SK-N-SH (cell line): ENCODE results near the gene SMG1. TPM values are rescaled to one million over a fixed set of nuclear protein-coding genes. Genes with fewer than 3 reads are reported as not detected.
"Not testable (repeated sequence)": the region's sequence is repeated elsewhere in the genome, so short reads cannot be mapped to it uniquely, and the experiment has no call there.

Experiments
- CTCF ChIA-PET: fragments of 300-600, 350-600 bp; formaldehyde crosslinking; extraction: SDS; loops from one replicate; lab custom pipeline; 2021; lab: Yijun Ruan, JAX
- POLR2A ChIA-PET: fragments of 350-600 bp; sonication (Branson Sonifier 250); formaldehyde crosslinking; extraction: SDS; loops from one replicate; lab custom pipeline; 2020; ENCODE audit warnings: antibody characterized with exemption, inconsistent platforms; lab: Yijun Ruan, JAX
- DNase-seq: peaks from one replicate; pipeline ENCODE4 v3.0.0; 2012
- H2AFZ ChIP-seq: fragments of 200-600 bp; sonication (generic); 2 replicates; pipeline ENCODE4 v1.8.1; 2016; ENCODE audit warnings: antibody characterized with exemption, mild to moderate bottlenecking, low read depth
- H3F3A ChIP-seq: fragments of 200-600 bp; sonication (generic); replicated peaks from 2 replicates; pipeline ENCODE3; 2016; ENCODE audit warnings: antibody characterized with exemption, mild to moderate bottlenecking; ENCODE audit not compliant: insufficient read depth
- H3K27ac ChIP-seq, 2 experiments: fragments of 200-500 bp in 1 of 2; fragments of 200-600 bp in 1 of 2; sonication (Bioruptor generic) in 1 of 2; sonication (generic), shearing (Covaris generic) in 1 of 2; 2 replicates each; pipeline versions ENCODE4 v1.5.1 to v1.6.1; 2014 to 2016; ENCODE audit warnings: low read depth in 2 of 2, inconsistent platforms in 1 of 2, low read length in 1 of 2, mild to moderate bottlenecking in 1 of 2, mixed read lengths in 1 of 2
- H3K27me3 ChIP-seq: fragments of 200-600 bp; sonication (generic), shearing (Covaris generic); 2 replicates; pipeline ENCODE4 v1.6.1; 2016; ENCODE audit warnings: mixed run types; ENCODE audit not compliant: insufficient read depth
- H3K36me3 ChIP-seq, 2 experiments: fragments of 200-500 bp in 1 of 2; fragments of 200-600 bp in 1 of 2; sonication (Bioruptor generic) in 1 of 2; sonication (generic) in 1 of 2; replicated peaks in 1 of 2; 2 replicates each; pipeline versions ENCODE3 to v1.5.1; 2014 to 2016; ENCODE audit warnings: low read length in 1 of 2, mild to moderate bottlenecking in 1 of 2; ENCODE audit not compliant: insufficient read depth in 2 of 2, control insufficient read depth in 1 of 2
- H3K4me1 ChIP-seq, 2 experiments: fragments of 200-500 bp in 1 of 2; fragments of 200-600 bp in 1 of 2; sonication (Bioruptor generic) in 1 of 2; sonication (generic), shearing (Covaris generic) in 1 of 2; 2 replicates each; pipeline versions ENCODE4 v1.5.1 to v1.6.1; 2014 to 2016; ENCODE audit warnings: low read depth in 1 of 2, low read length in 1 of 2, mixed run types in 1 of 2; ENCODE audit not compliant: insufficient read depth in 2 of 2, control insufficient read depth in 1 of 2
- H3K4me2 ChIP-seq: fragments of 200-600 bp; sonication (generic), shearing (Covaris generic); 2 replicates; pipeline ENCODE4 v1.6.1; 2017; ENCODE audit warnings: mixed run types
- H3K4me3 ChIP-seq, 2 experiments: fragments of 200-500 bp in 1 of 2; fragments of 200-600 bp in 1 of 2; sonication (Bioruptor generic) in 1 of 2; sonication (generic), shearing (Covaris generic) in 1 of 2; 2 replicates each; pipeline versions ENCODE4 v1.5.1 to v1.8.1; 2014 to 2016; ENCODE audit warnings: low read depth in 2 of 2, inconsistent platforms in 1 of 2, low read length in 1 of 2, mild to moderate bottlenecking in 1 of 2, mixed read lengths in 1 of 2, moderate library complexity in 1 of 2
- H3K79me2 ChIP-seq: fragments of 200-600 bp; sonication (generic); 2 replicates; pipeline ENCODE4 v1.8.1; 2017; ENCODE audit warnings: mild to moderate bottlenecking; ENCODE audit not compliant: insufficient read depth
- H3K9ac ChIP-seq: fragments of 200-600 bp; sonication (generic); 2 replicates; pipeline ENCODE4 v1.6.1; 2017; ENCODE audit warnings: mixed run types
- H3K9me2 ChIP-seq: fragments of 200-600 bp; sonication (generic); 2 replicates; pipeline ENCODE4 v1.6.1; 2017; ENCODE audit warnings: mixed run types
- H3K9me3 ChIP-seq: fragments of 200-600 bp; sonication (generic); 2 replicates; pipeline ENCODE4 v1.6.1; 2017; ENCODE audit warnings: mixed run types, mild to moderate bottlenecking, moderate library complexity
- H4K20me1 ChIP-seq: fragments of 200-600 bp; sonication (generic); 2 replicates; pipeline ENCODE4 v1.6.1; 2017; ENCODE audit warnings: mild to moderate bottlenecking, mixed run types; ENCODE audit not compliant: insufficient read depth
- CHD2 ChIP-seq: fragments of 150-350 bp; IDR thresholded peaks from 2 replicates; pipeline ENCODE4 v1.6.1; 2018; ENCODE audit warnings: low read length; ENCODE audit not compliant: partially characterized antibody
- CTCF ChIP-seq: fragments of 200-600 bp; sonication (generic); IDR thresholded peaks from 2 replicates; pipeline ENCODE4 v1.6.1; 2017; ENCODE audit warnings: antibody characterized with exemption, mild to moderate bottlenecking, moderate library complexity
- EP300 ChIP-seq, 2 experiments: IDR thresholded peaks; 2 replicates each; pipeline versions ENCODE4 v1.4.0 to v1.6.1; 2012; ENCODE audit warnings: borderline replicate concordance in 1 of 2, low read depth in 1 of 2, low read length in 1 of 2
- GABPA ChIP-seq: IDR thresholded peaks from 2 replicates; pipeline ENCODE4 v1.4.0; 2012; ENCODE audit warnings: low read depth, mild to moderate bottlenecking
- GATA2 ChIP-seq: sonication (generic); formaldehyde crosslinking; IDR thresholded peaks from 2 replicates; pipeline ENCODE4 v1.5.0; 2020; ENCODE audit warnings: mild to moderate bottlenecking, missing genetic modification reagents
- MEF2A ChIP-seq: IDR thresholded peaks from 2 replicates; pipeline ENCODE4 v1.4.0; 2012; ENCODE audit warnings: low read depth, borderline replicate concordance
- POLR2AphosphoS5 ChIP-seq: IDR thresholded peaks from 2 replicates; pipeline ENCODE4 v1.6.1; 2012; ENCODE audit warnings: low read depth, low read length
- RXRA ChIP-seq: IDR thresholded peaks from 2 replicates; pipeline ENCODE4 v1.4.0; 2012; ENCODE audit warnings: low read depth, mild to moderate bottlenecking, borderline replicate concordance
- TAF1 ChIP-seq: IDR thresholded peaks from 2 replicates; pipeline ENCODE4 v1.6.1; 2012; ENCODE audit warnings: low read depth, mild to moderate bottlenecking, low read length, moderate library complexity, borderline replicate concordance
- WGBS: methylation state at CpG from one replicate; pipeline ENCODE4 v1.1.6; 2017; ENCODE audit warnings: low lambda C conversion rate; 5-methylcytosine and 5-hydroxymethylcytosine counted together
- polyA plus RNA-seq, 3 experiments: library from polyadenylated mRNA; depleted of rRNA; stranded (reverse); fragments of >200 nt; gene quantifications; 2 replicates each; pipeline ENCODE4 v1.2.3, GENCODE V29; 2012

SMG1 gene
- polyA plus RNA-seq, 1 of the 3 experiments (the other 2 are of a cell fraction), result 11.2 TPM

- not testable (repeated sequence) for H3K4me1 ChIP-seq
These were observed 30.5 kb upstream of the SMG1 start for GRCh38 chr16:18956658-18957241.

GRCh38 chr16:18955874-18956580 is 29.8 kb upstream of the SMG1 start:
- H3K4me2 ChIP-seq, POLR2A ChIA-PET, H3K27ac ChIP-seq, H4K20me1 ChIP-seq, H3K4me1 ChIP-seq, DNase-seq, H3K79me2 ChIP-seq, H3K27me3 ChIP-seq, H3K9me2 ChIP-seq, H3K4me3 ChIP-seq, H2AFZ ChIP-seq, H3F3A ChIP-seq, H3K9ac ChIP-seq, H3K9me3 ChIP-seq, H3K36me3 ChIP-seq: not testable (repeated sequence)
- CTCF ChIA-PET, result interaction anchor here (0.8 to 1.4 kb wide), 2 partner anchors 10 to 14 kb away, joined by 3 read pairs; no protein-coding TSS in a partner anchor
- 66% methylated on average over 11 of the region's 21 CpGs for WGBS

More at GRCh38 chr16:18956658-18957241, 30.5 kb upstream of the SMG1 start:
- H3F3A ChIP-seq, H3K27ac ChIP-seq, H3K9me3 ChIP-seq, POLR2A ChIA-PET, H4K20me1 ChIP-seq, H3K4me2 ChIP-seq, H3K9ac ChIP-seq, H3K4me3 ChIP-seq, DNase-seq, H3K9me2 ChIP-seq, H3K79me2 ChIP-seq, H3K36me3 ChIP-seq, H2AFZ ChIP-seq, H3K27me3 ChIP-seq: not testable (repeated sequence)
- WGBS, result 79% methylated on average over 6 of the region's 6 CpGs
- CTCF ChIA-PET, result interaction anchor here (1.4 to 2.9 kb wide), 2 partner anchors 11 to 12 kb away, joined by 3 to 21 read pairs; no protein-coding TSS in a partner anchor

- no peaks in the 10 kb centered on the region for H3K79me2 ChIP-seq
- H3F3A ChIP-seq, result no peaks in the 10 kb centered on the region
- no peaks in the 10 kb centered on the region for H3K9me2 ChIP-seq
- H3K27me3 ChIP-seq, result no peaks in the 10 kb centered on the region
- H3K4me2 ChIP-seq, result no peak overlapping the region
- no peaks in the 10 kb centered on the region for H3K9me3 ChIP-seq
- DNase-seq, result no peak
- CTCF ChIA-PET, result interaction anchor here (1.5 to 1.8 kb wide), 2 partner anchors 30 to 151 kb away, joined by 3 to 5 read pairs; partner anchors contain the start of gene TMC7
- POLR2A ChIA-PET, result no interaction called here
- no peak overlapping the region for H3K27ac ChIP-seq
- H3K9ac ChIP-seq, result no peak overlapping the region
- no peak overlapping the region for H3K4me3 ChIP-seq
- no peak overlapping the region for H2AFZ ChIP-seq
- no peaks in the 10 kb centered on the region for H3K4me1 ChIP-seq
- H4K20me1 ChIP-seq, result no peaks in the 10 kb centered on the region
- TF ChIP-seq RXRA, result no peak
- H3K36me3 ChIP-seq, result no peaks in the 10 kb centered on the region
These were observed 27.3 kb upstream of the SMG1 start for GRCh38 chr16:18953547-18953946.

- Histone ChIP-seq H3K79me2 (no peaks in the 10 kb centered on the region), H2AFZ (no peak overlapping the region), H3K27me3 (no peaks in the 10 kb centered on the region), H3K9me3 (no peaks in the 10 kb centered on the region), H3K36me3 (no peaks in the 10 kb centered on the region), H3K9ac (no peak overlapping the region), H4K20me1 (no peaks in the 10 kb centered on the region), H3K4me1 (no peaks in the 10 kb centered on the region; a peak in 1 of 4 replicates), H3K4me2 (no peak overlapping the region), H3K9me2 (no peaks in the 10 kb centered on the region), H3K4me3 (no peak overlapping the region), H3F3A (no peaks in the 10 kb centered on the region), H3K27ac (no peak overlapping the region)
- ChIA-PET POLR2A (no interaction called here), CTCF (interaction anchor here (0.7 kb wide), 1 partner anchor 135 kb away, joined by 3 read pairs; no protein-coding TSS in a partner anchor)
- 78% methylated on average over 10 of the region's 11 CpGs for WGBS
- DNase-seq, result no peak
- TF ChIP-seq POLR2AphosphoS5 (no peak), CTCF (no peak), GATA2 (CRISPR knock-in tag) (no peak), EP300 (IDR thresholded peaks at IDR 0.05; ENCODE audit: borderline replicate concordance in 1 of 2, low read depth in 1 of 2, low read length in 1 of 2) (no peak), TAF1 (no peak), GABPA (no peak), MEF2A (no peak), CHD2 (no peak)
These were observed 24.4 kb upstream of the SMG1 start for GRCh38 chr16:18950469-18951185.
